ENCODE data around the gene RBM34. TPM values are rescaled to one million over a fixed set of nuclear protein-coding genes. Genes with fewer than 3 reads are reported as not detected.
A peak's percentile ranks its signal among the peaks of the same experiment; 100 is the strongest.

The RBM34 gene
- total RNA-seq, 1 donor from 2014 or later: 130 TPM

- no peak overlapping the region for H3K4me3 ChIP-seq (ENCODE audit: low read depth, low read length)
- TF ChIP-seq, protein P1, sequence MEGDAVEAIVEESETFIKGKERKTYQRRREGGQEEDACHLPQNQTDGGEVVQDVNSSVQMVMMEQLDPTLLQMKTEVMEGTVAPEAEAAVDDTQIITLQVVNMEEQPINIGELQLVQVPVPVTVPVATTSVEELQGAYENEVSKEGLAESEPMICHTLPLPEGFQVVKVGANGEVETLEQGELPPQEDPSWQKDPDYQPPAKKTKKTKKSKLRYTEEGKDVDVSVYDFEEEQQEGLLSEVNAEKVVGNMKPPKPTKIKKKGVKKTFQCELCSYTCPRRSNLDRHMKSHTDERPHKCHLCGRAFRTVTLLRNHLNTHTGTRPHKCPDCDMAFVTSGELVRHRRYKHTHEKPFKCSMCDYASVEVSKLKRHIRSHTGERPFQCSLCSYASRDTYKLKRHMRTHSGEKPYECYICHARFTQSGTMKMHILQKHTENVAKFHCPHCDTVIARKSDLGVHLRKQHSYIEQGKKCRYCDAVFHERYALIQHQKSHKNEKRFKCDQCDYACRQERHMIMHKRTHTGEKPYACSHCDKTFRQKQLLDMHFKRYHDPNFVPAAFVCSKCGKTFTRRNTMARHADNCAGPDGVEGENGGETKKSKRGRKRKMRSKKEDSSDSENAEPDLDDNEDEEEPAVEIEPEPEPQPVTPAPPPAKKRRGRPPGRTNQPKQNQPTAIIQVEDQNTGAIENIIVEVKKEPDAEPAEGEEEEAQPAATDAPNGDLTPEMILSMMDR (IDR thresholded peaks at IDR 0.05; ENCODE audit: insufficient read depth, low read length, poor library complexity, severe bottlenecking): no peak
- H3K27me3 ChIP-seq (ENCODE audit: control insufficient read depth, insufficient read depth, low read length): no peaks in the 10 kb centered on the region
- peaks cover 1% of the 10 kb centered on the region for H3K36me3 ChIP-seq (ENCODE audit: control insufficient read depth, insufficient read depth, low read length)
- no peak for DNase-seq (ENCODE audit: low read depth)
Measured at GRCh38 chr1:235129774-235130570, 31.1 kb downstream of the RBM34 start.

GRCh38 chr1:235128456-235129328 lies 32.4 kb downstream of the RBM34 start, which contains the start of gene TOMM20:
TSS of gene TOMM20 (minus strand) at chr1:235128837. CDS start at chr1:235128715, 122 bp downstream.
- H3K27me3 ChIP-seq (ENCODE audit: control insufficient read depth, insufficient read depth, low read length): no peaks in the 10 kb centered on the region
- TF ChIP-seq, protein P1 (IDR thresholded peaks at IDR 0.05; ENCODE audit: insufficient read depth, low read length, poor library complexity, severe bottlenecking): no peak
- peak within 1 kb of the TSS; percentile 91 for H3K4me3 ChIP-seq (ENCODE audit: low read depth, low read length)
- DNase-seq (ENCODE audit: low read depth): peak; percentile 81
- peaks cover 1% of the 10 kb centered on the region for H3K36me3 ChIP-seq (ENCODE audit: control insufficient read depth, insufficient read depth, low read length)

GRCh38 chr1:235127732-235128455 lies 33.2 kb downstream of the RBM34 start:
- no peaks in the 10 kb centered on the region for H3K27me3 ChIP-seq (ENCODE audit: control insufficient read depth, insufficient read depth, low read length)
- H3K36me3 ChIP-seq (ENCODE audit: control insufficient read depth, insufficient read depth, low read length): peaks cover 1% of the 10 kb centered on the region
- H3K4me3 ChIP-seq (ENCODE audit: low read depth, low read length): peak overlapping the region; percentile 91
- TF ChIP-seq, protein P1 (IDR thresholded peaks at IDR 0.05; ENCODE audit: insufficient read depth, low read length, poor library complexity, severe bottlenecking): no peak
- no peak for DNase-seq (ENCODE audit: low read depth)

GRCh38 chr1:235127203-235127602 lies 33.8 kb downstream of the RBM34 start:
- peaks cover 1% of the 10 kb centered on the region for H3K36me3 ChIP-seq (ENCODE audit: control insufficient read depth, insufficient read depth, low read length)
- no peaks in the 10 kb centered on the region for H3K27me3 ChIP-seq (ENCODE audit: control insufficient read depth, insufficient read depth, low read length)
- TF ChIP-seq, protein P1 (IDR thresholded peaks at IDR 0.05; ENCODE audit: insufficient read depth, low read length, poor library complexity, severe bottlenecking): no peak
- peak overlapping the region; percentile 91 for H3K4me3 ChIP-seq (ENCODE audit: low read depth, low read length)
- no peak for DNase-seq (ENCODE audit: low read depth)

- no peak for DNase-seq (ENCODE audit: low read depth)
- no peaks in the 10 kb centered on the region for H3K27me3 ChIP-seq (ENCODE audit: control insufficient read depth, insufficient read depth, low read length)
- no peak overlapping the region for H3K4me3 ChIP-seq (ENCODE audit: low read depth, low read length)
- TF ChIP-seq, protein P1 (IDR thresholded peaks at IDR 0.05; ENCODE audit: insufficient read depth, low read length, poor library complexity, severe bottlenecking): no peak
- peaks cover 1% of the 10 kb centered on the region for H3K36me3 ChIP-seq (ENCODE audit: control insufficient read depth, insufficient read depth, low read length)
Measured at GRCh38 chr1:235124665-235125064, 36.4 kb downstream of the RBM34 start.
